Activated CD8-positive, alpha-beta memory T cell treated with anti-CD3 and anti-CD28 coated beads for 1 hour (primary cell): ENCODE measurements around the gene HOXD4.

Source experiments
- DNase-seq, 2 donors: peaks; one replicate each; pipeline ENCODE4 v3.0.0-alpha.2; 2020; ENCODE audit warnings: low read depth in 1 of 2; ENCODE audit errors: extremely low read depth in 1 of 2

Gene HOXD4

DNA sequence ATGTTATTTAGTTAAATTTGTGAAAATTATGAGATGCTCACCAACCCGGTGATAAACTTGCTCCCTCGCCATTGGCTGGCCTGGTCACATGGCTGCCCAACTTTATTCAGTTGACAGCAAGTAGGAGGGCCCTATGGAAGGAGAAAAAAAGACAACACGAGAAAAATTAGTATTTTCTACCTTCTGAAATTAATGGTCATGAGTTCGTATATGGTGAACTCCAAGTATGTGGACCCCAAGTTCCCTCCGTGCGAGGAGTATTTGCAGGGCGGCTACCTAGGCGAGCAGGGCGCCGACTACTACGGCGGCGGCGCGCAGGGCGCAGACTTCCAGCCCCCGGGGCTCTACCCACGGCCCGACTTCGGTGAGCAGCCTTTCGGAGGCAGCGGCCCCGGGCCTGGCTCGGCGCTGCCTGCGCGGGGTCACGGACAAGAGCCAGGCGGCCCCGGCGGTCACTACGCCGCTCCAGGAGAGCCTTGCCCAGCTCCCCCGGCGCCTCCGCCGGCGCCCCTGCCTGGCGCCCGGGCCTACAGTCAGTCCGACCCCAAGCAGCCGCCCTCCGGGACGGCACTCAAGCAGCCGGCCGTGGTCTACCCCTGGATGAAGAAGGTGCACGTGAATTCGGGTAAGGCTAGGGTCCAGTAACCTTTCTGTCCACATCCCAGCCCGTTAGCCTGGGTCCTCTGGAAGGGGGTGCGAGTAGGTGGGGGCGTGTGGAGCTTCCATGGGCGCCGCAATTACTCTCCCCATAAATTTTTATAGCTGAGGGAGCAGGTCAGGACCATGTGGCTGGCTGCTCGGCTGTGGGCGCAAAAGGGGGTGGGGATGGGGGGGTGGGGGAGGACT is at the start of gene HOXD4:
Gene HOXD4 (plus strand): TSS at position 109 of the 846 bp plus-strand sequence. CDS start 84 bp downstream, at position 193.
- DNase-seq: no peak

DNA sequence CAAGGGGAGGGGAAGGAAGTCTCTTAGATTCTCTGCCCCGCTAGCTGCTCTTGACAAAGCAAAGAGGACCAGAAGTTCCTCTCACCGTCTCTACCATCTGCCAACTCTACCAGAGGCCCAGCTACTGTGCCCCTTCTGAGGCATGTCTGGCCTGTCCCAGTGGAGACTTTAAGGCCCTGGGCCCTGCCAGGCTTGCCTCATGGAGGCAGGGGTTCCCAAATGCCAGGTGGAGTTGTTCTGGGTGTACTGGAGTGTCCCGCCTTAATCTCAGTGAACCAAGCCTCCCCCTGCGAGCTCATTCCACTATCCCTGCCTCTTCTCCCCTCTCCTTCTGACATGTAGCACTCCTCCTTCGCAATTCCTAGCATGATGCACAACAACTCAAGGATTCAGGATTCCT is 49.5 kb upstream of the HOXD4 start:
- no peak for DNase-seq

DNA sequence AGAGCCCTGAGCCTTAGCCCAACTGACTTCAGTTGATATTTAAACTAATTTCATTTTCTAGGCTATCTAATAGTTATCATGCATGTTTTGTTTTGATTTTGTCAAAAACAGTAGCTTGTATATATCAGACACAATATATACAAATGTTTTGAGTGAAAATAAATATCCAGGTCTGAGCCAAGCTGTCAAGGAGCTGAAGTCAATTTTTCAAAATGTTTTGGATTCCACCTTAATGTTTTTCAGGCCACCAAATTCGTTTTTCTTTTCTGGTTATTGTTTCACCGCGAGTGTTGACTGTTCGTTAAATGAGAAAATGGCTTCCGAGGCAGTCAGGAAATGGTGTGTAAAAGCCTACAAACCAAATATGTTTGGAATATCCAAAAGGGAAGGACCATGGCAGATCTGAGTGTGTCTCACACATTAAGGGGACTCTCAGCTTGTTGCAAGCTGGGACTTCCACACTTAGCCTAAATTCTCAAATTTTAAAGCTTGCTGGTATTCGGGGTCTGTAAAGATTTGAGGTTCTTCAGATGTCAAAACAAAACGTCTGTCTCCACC is 49.0 kb upstream of the HOXD4 start:
- DNase-seq: no peak

DNA sequence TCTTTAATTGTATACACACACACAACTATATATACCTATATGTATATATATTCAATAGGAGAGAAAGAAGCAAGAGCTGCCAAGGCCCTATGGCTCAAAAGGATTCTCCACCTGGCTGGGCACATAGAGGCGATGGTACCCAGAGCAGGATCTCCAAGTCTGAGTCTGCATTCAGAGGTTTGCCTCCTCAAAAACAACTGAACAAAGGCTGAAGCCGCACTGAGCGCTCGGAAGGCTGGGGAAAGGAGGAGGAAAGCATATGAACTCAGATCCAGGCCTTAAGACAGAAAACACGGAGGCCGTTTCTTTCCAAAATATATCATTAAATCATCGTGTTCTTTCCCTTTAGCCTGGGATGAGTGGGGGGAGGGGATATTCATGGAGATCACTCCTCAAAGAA is 48.2 kb upstream of the HOXD4 start:
- no peak for DNase-seq

DNA sequence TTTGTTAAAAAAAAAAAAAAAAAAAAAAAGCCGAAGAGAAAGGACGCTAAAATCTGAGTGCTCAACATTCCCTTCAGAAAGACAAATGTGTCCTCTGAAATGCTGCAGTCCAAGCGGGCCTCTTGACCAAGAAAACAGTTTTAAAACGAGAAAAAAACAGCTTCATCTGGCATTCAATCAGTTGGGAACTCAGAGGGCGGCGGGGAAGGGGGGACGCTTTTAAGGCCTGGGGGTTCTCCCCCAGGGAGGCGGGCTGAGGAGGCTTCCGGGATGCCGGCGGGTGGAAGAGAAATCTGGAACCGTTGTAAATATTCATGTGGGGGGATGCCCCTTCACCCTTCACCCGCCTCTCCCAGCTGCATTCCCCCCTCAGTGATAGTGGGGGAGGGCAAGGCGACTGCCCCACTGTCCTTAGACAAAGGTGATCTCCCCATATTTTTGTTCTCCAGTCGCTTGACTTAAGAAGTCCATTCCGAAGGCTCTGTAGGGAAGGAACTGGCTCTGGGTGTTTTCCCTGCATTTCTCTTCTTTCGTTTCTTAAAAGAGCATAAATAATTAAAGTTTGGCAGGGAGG is 47.5 kb upstream of the HOXD4 start:
- no peak for DNase-seq

DNA sequence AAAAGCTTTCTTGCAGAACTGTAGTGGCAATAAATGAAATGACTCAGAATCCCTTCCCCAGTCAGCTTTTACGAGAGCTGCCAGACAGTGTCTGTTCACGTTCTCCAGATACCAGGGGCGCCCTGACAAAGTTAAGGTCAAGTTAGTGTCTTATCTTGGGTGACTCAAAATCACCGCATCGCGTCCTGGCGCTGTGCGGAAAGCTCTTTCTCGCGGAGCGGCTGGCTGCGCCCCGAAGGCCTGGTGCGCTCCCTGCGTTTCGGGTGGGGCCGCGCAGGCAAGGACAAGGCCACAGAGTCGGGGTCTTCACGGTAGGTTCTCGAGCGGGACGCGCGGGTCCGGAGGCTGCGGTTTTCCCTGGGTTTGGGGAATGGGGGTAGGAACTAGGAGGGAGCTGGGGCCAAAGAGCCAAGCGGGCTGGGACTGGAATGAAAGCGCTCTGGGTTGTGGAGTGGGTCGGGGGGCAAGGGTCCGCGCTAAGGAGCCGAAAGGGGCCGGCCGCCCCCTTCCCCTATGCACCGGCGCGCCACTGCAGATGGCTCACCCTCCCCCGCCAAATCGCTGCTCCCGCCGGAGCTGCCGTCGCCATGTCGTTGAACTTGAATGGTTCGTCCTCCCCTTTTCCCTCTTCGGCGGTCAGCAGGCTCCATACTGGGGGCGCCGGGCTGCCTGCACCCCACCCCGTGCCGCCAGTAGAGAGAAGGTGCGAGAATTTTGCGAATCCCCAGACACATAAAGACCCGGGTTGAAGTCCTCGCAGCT is 46.9 kb upstream of the HOXD4 start:
- no peak for DNase-seq

DNA sequence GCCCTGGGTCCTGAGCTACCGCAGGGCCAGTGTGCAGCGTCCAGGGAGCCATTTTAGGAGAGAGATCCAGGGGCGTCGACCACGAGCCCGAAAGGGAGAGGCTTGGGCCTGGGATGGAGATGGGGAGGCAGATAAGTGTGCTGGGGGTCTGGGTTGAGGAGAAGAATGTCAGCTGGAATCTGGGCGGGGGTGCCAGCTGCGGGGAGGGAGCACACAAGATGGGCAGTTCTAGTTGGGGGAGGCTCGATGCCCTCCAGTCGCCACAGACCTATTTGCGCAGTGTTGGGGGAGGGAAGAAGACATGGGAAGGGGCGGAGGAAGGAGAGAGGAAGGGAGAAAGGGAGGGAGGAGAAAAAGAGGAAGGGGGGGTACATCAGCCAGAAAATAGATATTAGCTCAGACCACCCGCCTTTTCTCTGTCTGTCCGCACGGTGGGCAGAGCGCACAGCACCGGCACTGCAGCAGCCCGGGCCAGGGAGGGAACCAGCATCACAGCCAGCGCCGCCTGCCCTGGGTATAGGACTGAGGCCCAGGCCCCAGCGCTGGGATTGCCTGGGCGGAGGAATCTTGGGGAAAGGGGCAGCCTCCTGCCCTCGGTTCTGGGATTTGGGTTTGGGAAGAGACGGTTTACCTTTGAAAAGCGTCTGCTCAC is 46.1 kb upstream of the HOXD4 start:
- DNase-seq: no peak

DNA sequence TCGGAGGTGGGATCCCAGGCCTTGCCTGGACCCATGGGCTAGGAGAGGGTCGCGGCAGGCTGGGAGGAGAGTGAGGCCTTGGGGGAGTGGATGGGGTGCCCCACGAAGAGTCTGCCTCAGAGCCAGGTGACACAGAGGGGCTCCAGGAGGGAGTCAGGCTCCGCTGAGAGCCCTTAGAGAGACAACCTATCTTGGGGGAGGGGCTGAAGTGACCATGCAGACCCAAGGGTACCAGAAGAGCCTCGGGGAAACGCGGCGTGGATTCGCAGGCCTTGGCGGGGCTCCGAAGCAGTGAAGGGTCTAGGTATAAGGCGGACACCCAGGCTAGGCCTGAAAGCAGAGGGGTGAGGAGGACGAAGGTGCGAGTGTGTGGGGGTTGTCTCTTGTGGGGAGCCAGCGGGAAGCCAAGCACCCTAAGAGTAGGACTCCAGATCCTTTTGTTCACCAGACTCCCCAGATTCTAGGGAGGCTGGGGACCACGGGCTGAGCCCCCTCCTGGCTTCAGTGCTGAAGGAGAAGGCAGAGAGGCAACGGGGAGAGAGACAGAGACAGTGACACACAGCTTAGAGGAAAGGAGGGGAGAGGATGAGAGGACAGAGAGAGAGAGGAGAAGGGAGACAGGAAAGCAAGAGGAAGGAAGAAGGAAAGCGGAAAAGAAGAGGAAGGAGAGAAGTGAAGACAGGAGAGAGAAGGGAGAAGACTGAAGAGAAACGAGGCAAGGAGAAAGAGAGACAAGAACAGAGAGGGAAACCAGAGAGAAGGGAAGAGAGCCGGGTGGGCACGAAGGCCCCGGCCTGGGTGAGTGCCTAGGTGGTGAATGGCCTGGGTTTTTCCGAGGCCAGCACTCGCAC is 45.4 kb upstream of the HOXD4 start:
- no peak for DNase-seq

DNA sequence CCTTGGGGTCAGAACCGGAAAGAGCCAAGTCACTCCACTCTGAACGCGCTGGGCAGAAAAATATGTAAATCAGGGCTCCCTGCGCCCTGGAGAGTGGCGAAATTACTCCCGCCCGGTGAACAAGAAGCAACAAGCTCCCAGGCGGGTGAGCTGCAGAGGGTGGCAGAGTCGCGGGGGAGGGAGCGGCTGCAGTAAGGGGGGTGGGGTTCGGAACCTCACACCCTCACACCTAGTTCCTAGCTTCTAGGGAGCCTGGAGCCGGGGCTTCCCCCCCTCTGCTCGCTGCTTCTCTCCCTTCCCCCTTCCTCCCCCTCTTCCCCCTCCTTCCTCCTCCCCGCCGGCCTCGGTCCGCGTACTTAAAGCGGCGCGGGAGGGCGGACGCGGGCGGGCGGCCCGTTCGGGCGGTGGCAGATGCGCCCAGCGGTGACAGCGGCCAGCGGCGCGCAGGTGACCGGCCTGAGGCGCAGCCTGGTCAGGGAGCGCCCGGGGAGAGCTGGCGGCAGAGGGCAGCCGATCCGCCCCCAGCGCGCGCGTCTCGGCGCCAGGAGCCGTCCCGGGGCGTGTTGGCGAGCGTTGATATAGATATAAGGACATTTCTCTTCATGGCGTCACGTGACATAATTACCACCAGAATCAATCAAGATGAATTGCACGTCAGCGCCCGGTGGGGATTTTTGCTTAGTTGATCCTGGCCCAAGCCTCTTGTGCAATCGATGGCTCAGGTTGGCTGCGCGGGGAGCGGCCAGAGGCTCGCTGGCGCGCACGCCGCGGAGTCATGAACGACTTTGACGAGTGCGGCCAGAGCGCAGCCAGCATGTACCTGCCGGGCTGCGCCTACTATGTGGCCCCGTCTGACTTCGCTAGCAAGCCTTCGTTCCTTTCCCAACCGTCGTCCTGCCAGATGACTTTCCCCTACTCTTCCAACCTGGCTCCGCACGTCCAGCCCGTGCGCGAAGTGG is 44.5 kb upstream of the HOXD4 start, which contains the start of gene HOXD11:
Gene HOXD11 (plus strand): TSS at position 700 of the 959 bp plus-strand sequence. CDS start 76 bp downstream, at position 776.
- DNase-seq: no peak

DNA sequence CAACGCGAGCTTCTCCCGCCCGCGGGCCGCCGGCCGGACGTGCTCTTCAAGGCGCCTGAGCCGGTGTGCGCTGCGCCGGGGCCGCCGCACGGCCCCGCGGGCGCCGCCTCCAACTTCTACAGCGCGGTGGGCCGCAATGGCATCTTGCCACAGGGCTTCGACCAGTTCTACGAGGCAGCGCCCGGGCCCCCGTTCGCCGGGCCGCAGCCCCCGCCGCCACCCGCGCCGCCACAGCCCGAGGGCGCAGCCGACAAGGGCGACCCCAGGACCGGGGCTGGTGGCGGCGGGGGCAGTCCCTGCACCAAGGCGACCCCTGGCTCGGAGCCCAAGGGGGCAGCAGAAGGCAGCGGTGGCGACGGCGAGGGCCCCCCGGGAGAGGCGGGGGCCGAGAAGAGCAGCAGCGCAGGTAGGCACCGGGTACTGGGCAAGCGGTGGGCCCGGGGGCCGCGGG is 43.6 kb upstream of the HOXD4 start:
- DNase-seq: no peak

DNA sequence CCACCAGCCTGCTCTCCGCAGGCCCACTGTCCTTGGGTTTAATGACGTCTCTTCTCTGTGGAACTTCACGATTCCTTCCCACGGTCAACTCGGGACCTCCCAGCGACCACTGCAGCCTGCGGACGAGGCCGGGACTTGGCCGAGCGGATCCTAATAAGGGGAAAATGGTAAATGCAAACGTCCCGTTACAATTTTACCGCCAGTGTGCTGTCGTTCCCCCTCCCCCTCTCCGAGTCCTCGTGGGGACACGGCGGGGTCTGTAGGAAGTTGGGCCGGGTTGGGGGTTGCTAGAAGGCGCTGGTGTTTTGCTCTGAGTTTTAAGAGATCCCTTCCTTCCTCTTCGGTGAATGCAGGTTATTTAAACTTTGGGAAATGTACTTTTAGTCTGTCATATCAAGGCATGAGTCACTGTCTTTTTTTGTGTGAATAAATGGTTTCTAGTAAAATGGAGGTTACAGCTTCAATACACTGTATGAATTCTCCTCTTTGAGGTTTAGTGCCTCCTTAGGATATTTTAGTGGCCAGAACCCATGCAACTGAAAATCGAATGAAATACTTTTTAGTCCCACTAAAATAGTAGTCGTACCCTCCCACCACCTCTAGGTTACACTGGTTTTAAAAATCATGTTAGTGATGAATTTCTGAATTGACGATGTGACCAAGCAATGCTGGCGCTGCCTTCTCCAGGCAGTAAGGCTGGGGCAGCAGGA is 42.0 kb upstream of the HOXD4 start:
- DNase-seq: no peak

DNA sequence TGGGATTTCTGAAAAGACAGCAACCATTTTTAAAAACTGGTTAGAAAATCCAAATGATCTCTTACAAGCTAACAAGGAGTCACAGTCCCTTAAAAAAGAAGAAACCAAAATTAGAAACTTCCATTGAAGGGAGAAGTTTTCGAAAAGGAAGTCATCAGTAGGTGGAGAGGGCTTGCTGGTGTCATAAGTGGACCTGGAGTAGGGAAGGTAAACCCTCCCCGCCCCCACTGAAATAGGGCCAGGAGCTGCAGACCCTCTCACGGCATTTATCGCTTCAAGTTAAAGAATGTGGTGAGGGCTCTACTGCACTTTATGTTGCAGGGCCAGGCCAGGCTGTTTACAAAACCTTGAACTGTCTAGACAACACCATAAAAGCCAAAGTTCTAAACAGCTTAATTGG is 41.4 kb upstream of the HOXD4 start:
- no peak for DNase-seq

DNA sequence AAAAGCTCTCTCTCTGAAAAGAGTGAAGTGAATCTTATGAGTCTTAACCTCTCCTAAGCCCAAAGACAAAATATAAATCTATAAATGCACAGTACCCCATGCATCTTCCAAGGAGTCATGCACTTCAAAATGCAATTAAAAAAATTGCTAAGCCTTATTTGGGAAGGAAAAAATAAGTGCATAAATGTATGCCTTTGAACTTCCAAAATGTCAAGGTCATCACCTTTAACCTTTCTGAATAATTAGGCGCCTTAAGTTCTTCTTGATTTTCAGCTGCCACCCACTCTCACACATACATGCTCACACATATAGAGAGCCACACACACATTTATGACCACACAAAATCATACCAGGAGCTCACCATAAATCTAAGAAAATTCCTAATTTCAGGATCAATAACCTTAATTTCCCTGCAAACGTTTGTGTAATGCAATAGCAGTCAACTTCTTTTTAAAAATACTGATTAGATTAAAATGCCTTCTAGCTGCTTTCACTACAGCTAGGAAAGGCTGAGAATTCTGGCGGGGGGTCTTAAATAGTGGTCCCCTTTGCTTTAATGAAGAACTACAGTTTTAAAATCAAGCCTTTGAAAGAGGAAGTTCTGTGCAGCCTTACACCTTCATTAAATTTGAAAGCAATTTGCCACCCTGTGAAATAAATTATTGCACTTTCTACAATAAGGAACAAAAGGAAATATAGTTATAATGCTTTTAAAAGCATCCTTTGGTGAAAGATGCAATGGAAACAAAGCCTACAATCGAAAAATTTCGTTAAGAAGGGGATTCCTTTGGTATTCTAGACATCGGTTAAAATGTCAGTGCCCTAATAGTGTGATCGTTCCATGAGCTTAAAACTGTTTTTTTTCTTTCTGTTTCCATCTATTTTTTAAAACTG is 40.7 kb upstream of the HOXD4 start:
- DNase-seq: no peak

DNA sequence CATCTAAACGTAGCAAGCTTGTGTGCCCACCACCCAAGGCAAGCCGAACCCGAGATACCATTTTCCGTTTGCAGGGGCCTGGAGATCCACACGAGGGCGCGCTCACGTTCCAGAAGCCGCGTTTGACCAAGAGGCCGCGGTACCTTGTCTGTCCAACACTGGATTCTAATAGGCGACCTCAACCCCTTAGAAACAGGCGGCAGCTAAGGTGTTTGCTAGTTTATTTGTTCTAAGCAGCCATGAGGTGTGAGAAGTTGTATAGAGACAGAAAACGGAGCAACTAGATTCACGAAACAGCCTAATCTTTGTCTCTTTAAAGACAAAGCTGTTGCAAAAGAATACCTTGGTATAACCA is 40.1 kb upstream of the HOXD4 start:
- DNase-seq: no peak

DNA sequence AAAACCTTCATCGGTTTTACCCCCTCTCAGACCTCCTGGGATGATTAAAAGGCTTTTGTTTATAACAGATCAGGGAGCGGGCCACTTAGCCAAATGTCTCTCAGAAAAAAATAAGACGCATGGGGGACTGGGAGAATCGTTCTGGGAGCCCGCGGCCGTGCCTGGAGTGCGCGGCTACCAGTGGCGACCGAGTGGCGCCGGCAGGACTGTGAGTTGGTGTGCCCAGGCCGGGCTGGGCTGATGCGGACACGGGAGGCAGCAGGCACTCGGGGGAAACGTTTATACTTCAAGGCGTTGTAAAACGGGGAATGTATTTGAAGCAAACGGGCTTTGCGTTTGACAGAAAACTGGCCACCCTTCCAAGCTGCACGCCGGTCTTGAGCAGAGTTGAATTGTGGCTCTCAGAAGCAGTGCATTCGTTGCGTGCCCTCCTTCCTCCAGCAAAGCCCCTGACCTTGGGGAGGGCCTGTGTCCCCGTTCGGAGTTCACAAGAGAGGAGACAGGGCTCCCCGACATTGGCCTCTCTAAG is 39.4 kb upstream of the HOXD4 start:
- no peak for DNase-seq

DNA sequence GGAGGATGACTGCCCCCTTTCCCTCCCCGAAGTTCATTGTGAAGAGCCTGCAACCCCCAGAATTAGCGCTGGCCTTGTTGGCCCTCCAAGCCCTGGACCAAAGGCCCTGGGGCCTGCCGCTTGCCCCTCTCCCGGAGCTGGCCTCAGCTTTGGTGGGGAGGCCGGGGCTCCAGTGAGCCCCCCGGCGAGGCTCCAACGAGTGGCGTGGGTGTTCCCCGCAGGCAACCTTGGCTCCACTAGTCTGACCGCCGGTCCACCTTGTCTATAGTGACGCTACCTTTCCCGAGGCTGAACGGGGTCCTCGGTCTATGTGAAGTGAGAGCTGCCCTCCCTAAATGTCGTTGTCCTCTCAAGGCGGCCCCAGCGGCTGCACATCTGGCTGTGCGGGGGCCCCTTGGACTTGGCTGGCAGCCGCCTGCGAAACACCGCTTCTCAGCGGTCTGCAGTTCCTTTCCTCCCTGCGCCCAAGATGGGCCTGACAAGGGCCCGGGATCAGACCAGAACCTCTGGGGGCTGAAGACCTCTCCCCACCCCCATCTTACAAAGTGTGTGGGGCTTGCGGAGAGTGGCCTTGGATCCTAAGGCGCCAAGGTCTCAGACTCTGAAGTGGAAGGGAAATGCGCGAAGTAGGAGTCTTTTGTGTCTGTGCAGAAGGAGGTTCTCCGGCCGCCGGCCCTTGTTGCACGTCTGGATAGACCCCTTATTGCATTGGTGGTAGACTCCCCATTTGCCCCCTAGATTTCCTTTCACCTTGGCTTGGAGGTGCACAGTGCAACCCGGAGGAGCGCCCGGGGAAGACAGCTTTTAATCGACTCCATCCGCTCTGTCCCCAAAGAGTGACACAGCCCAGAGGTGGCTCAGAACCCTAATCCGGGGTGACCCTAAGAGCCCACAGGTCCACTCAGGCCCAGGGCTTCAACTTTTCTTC is 38.7 kb upstream of the HOXD4 start:
- no peak for DNase-seq
